GM18867 (cell line): ENCODE results near the gene BRSK1.

Experiments used
- ATAC-seq: cut with Tn5 transposase; IDR thresholded peaks from one replicate; pipeline ENCODE4 v1.9.1; 2021; ENCODE audit warnings: mild to moderate bottlenecking, moderate library complexity; ENCODE audit not compliant: unreplicated experiment

Gene BRSK1

GRCh38 chr19:55350620-55351315 is 67.0 kb downstream of the BRSK1 start:
- no peak for ATAC-seq

GRCh38 chr19:55352040-55352439 is 68.2 kb downstream of the BRSK1 start:
- ATAC-seq = no peak

DNA sequence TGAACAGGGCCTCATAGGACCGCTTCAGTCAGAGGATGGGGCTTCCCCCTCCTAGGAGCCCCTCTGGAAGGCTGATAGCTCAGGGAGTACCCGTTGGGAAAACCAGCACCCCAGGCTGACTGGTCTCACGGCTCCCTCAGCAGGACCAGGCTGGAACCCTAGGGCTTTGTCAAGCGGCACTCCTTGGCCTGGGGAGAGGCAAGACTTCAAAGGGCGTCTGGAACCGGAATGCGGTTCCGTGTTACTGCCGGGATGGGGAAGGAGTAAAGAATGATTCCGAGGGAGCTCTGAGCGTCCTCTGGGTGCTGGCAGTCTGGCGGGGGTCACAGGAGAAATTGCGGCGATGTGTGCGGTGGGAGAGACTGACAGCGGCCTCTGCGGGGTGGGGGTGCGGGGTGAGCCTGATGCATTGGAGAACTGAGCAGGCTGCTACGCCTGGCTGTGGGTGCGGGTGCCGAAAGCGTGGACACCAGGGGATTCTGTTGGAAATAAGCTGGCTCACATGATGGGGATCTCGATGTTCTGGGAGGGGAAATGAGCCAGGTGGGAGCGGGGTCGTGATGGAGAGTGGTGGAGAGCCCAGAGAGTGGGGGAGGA is 68.8 kb downstream of the BRSK1 start:
- ATAC-seq = no peak

GRCh38 chr19:55353356-55353802 is 69.6 kb downstream of the BRSK1 start:
- no peak for ATAC-seq

GRCh38 chr19:55353803-55354697 is 70.3 kb downstream of the BRSK1 start:
- no peak for ATAC-seq

GRCh38 chr19:55354698-55355212 is 71.0 kb downstream of the BRSK1 start, which contains the start of gene COX6B2:
Gene COX6B2 (minus strand): TSS chr19:55354719. CDS start chr19:55354521, 198 bp downstream.
- ATAC-seq = no peak

DNA sequence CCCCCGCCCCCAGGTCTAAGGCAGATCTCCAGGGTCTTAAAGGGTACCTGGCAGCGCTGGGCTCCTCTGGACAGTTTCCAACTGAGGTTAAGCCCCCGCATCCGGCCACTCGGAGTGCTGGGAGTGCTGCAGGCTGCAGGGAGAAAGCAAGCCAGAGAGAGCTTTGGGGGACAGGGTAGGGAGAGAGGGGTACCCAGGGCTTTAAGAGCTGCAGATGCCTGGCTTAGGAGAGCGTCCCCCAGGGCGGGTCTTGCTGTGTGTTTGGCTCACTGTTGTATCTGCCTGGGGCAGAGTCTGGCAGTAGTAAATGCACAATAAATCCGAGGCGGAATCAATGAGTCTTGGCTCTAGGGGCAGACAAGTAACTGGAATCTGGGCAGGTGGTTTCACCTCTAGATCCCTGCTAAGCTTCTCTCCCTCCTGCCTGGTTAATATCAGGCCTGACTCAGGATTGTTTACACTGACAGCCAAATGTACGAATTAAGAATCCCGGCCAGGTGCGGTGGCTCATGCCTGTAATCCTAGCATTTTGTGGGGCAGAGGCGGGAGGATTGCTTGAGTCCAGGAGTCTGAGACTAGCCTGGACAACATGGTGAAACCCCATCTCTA is 71.5 kb downstream of the BRSK1 start:
- ATAC-seq = no peak

GRCh38 chr19:55358493-55358892 is 74.7 kb downstream of the BRSK1 start:
- no peak for ATAC-seq

GRCh38 chr19:55358943-55359908 is 75.4 kb downstream of the BRSK1 start:
- no peak for ATAC-seq

GRCh38 chr19:55360902-55361301 is 77.1 kb downstream of the BRSK1 start:
- ATAC-seq = no peak
